Tibial artery (tissue), 4 donors: Measurements from ENCODE around the gene PPIL1.

Experiments
- DNase-seq, 2 donors: peaks; one replicate each; pipeline ENCODE4 v3.0.0-alpha.2; 2019
- H3K27ac ChIP-seq, 2 donors: fragments of 200-600 bp; sonication (generic) in 1 of 2; 1 replicate in 1 of 2; 2 replicates in 1 of 2; pipeline ENCODE4 v1.5.1; 2018 to 2019; ENCODE audit warnings: mild to moderate bottlenecking in 1 of 2
- H3K27me3 ChIP-seq, 2 donors: fragments of 200-600 bp; sonication (generic) in 1 of 2; one replicate each; pipeline versions ENCODE4 v1.5.1 to v1.6.0; 2016 to 2019
- H3K36me3 ChIP-seq, 3 donors: fragments of 200-600 bp; sonication (generic) in 2 of 3; one replicate each; pipeline ENCODE4 v1.5.1; 2016 to 2019; ENCODE audit warnings: mild to moderate bottlenecking in 2 of 3
- H3K4me1 ChIP-seq, 4 donors: fragments of 200-600 bp; sonication (generic) in 2 of 4; 1 replicate in 3 of 4; 2 replicates in 1 of 4; pipeline ENCODE4 v1.5.1; 2016 to 2019
- H3K4me3 ChIP-seq, 2 donors: fragments of 200-600 bp; sonication (generic) in 1 of 2; 1 replicate in 1 of 2; 2 replicates in 1 of 2; pipeline ENCODE4 v1.5.1; 2018 to 2019; ENCODE audit warnings: mild to moderate bottlenecking in 2 of 2
- H3K9me3 ChIP-seq, 3 donors: fragments of 200-600 bp; sonication (generic) in 1 of 3; one replicate each; pipeline ENCODE4 v1.5.1; 2016 to 2019
- CTCF ChIP-seq, 2 experiments: fragments of 200-600 bp in 1 of 2; fragments of 450-650 bp in 1 of 2; IDR thresholded peaks; one replicate each; pipeline ENCODE4 v1.5.1; 2017 to 2019; ENCODE audit warnings: antibody characterized with exemption in 2 of 2, mild to moderate bottlenecking in 1 of 2, moderate library complexity in 1 of 2
- intact Hi-C: fragments of 100-400 bp; cut with DNase I; formaldehyde crosslinking; loops from one replicate; pipeline ENCODE4 v1.15.0; 2023; ENCODE audit warnings: low total_unique reads

PPIL1 gene

GRCh38 chr6:36912030-36912454, 37.4 kb upstream of the PPIL1 start:
- Histone ChIP-seq H3K4me3 (no peak overlapping the region), H3K9me3 (no peaks in the 10 kb centered on the region), H3K4me1 (peaks cover 0 to 28% (median 19%) of the 10 kb centered on the region in 4 donors), H3K36me3 (peaks cover 30 to 62% (median 47%) of the 10 kb centered on the region in 3 donors), H3K27ac (no peak overlapping the region), H3K27me3 (no peaks in the 10 kb centered on the region)
- no peak for TF ChIP-seq CTCF (IDR thresholded peaks at IDR 0.05)
- intact Hi-C loops: no loop called here
- no peak for DNase-seq

GRCh38 chr6:36908747-36909146, 34.1 kb upstream of the PPIL1 start:
- TF ChIP-seq CTCF (IDR thresholded peaks at IDR 0.05): no peak
- Histone ChIP-seq H3K27ac (no peak overlapping the region), H3K27me3 (no peaks in the 10 kb centered on the region), H3K9me3 (no peaks in the 10 kb centered on the region), H3K36me3 (peaks cover 15 to 33% (median 21%) of the 10 kb centered on the region in 3 donors), H3K4me3 (no peak overlapping the region), H3K4me1 (peaks cover 0 to 37% (median 30%) of the 10 kb centered on the region in 4 donors)
- DNase-seq: no peak
- intact Hi-C loops: no loop called here

- peaks cover 0 to 37% (median 30%) of the 10 kb centered on the region in 4 donors for H3K4me1 ChIP-seq
- peaks cover 17 to 32% (median 24%) of the 10 kb centered on the region in 3 donors for H3K36me3 ChIP-seq
- DNase-seq: peak in 1 of 2 donors; percentile 74
- no peak overlapping the region for H3K4me3 ChIP-seq
- intact Hi-C loops: no loop called here
- no peaks in the 10 kb centered on the region for H3K9me3 ChIP-seq
- peak overlapping the region; percentile 42 to 48 for H3K27ac ChIP-seq
- TF ChIP-seq CTCF (IDR thresholded peaks at IDR 0.05): no peak
- no peaks in the 10 kb centered on the region for H3K27me3 ChIP-seq
Observed at GRCh38 chr6:36907781-36908180, 33.2 kb upstream of the PPIL1 start.

GRCh38 chr6:36906539-36907325, 32.1 kb upstream of the PPIL1 start:
- no peak for TF ChIP-seq CTCF (IDR thresholded peaks at IDR 0.05)
- no peak for DNase-seq
- intact Hi-C loops: no loop called here
- H3K4me3 ChIP-seq: no peak overlapping the region
- H3K4me1 ChIP-seq: peaks cover 0 to 37% (median 30%) of the 10 kb centered on the region in 4 donors
- H3K36me3 ChIP-seq: peaks cover 19 to 34% (median 24%) of the 10 kb centered on the region in 3 donors
- H3K27ac ChIP-seq: peak overlapping the region; percentile 42 to 48
- H3K9me3 ChIP-seq: no peaks in the 10 kb centered on the region
- H3K27me3 ChIP-seq: no peaks in the 10 kb centered on the region

GRCh38 chr6:36904851-36905393, 30.3 kb upstream of the PPIL1 start:
- Histone ChIP-seq H3K9me3 (no peaks in the 10 kb centered on the region), H3K4me3 (no peak overlapping the region), H3K4me1 (peaks cover 0 to 37% (median 30%) of the 10 kb centered on the region in 4 donors), H3K27ac (peak overlapping the region in 1 of 2 donors; percentile 48), H3K36me3 (peaks cover 34 to 41% (median 35%) of the 10 kb centered on the region in 3 donors), H3K27me3 (no peaks in the 10 kb centered on the region)
- intact Hi-C loops: no loop called here
- TF ChIP-seq CTCF (IDR thresholded peaks at IDR 0.05): no peak
- DNase-seq: no peak
